ENCODE results near the gene TCHP.

Gene TCHP

DNA sequence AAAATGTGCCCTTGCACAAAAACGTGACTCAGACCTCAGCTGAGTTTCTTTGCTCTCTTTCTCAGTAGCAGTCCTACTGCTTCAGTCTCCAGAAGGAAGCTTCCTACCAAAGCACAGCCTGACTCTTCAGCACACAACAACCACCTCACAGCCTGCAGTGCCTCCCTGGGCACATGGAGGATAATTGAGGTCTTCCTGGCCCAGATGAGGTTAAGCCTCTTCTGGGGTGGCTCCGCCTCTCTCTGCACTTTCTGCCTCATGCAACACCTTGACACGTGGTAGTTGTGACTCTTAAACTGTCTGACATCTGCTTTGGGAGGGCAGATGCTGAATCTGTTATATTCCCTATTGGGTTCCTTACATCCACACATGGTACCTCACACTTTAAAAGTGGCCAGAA, 62.3 kb downstream of the TCHP start:
- DNase-seq (ENCODE audit: low spot score), result no peak

DNA sequence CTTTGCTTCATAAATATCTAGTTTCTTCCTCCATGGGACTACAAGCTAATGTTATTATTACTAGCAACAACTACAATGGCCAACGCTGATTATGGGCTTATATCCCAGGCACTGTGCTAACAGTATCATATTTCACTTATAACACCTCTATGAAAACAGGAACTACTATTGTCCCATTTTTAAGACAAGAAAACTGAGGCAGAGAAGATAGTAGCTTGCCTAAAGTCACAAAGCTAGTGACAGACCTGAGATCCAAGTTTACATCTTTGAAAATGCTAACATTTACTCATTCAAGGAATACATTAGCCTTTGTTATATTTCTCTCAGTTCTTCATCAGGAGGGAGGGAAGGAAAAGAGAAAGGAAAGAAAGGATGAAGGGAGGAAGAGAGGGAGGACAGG, 63.3 kb downstream of the TCHP start:
- no peak for DNase-seq (ENCODE audit: low spot score)

DNA sequence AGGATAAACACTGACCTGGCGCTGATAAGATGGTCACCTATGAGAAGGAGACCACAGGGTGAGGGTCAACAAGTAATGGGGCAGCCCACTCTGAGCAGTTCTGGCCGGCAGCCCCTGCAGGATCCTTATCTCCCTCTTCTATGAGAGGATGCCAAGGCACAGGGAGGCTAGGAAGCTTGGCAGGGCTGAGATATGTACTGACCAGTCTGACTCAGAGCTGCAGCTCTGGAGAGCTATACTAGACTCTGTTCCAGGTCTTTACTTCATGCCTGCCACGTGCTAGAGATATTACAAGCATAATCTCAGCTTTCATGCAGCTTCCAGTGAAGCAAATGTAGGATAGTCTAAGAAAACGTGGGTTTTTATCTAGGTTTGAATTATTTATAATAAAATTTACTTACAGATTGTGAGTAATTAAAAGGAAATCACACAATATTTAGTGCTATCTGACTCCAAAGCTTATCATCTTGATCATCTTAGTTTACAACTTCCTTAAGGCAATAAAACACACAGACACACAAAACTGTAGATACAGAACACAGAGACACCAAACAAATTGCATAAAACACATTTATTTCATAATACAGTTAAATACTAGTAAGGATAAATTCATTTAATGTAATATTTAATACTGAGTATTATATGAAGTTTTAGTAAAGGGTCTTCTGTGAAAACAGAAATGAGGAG, 63.8 kb downstream of the TCHP start:
- DNase-seq (ENCODE audit: low spot score), result no peak

DNA sequence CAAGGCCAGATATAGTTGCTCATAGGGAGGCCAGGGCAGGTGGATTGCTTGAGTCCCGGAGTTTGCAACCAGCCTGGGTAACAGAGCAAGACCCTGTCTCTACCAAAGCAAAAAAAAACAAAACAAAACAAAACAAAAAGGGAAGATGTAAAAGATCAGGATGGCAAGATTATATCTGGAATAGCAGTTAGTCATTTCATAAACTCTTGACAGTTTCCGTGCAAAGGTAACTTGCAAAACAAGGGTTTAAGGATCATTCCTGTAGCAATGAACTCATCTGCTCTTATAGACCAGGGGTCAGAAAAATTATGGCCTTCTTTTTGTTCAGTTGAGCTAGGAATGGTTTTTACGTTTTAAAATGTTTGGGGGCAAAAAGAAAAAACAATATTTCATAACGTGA, 66.5 kb downstream of the TCHP start:
- no peak for DNase-seq (ENCODE audit: low spot score)

DNA sequence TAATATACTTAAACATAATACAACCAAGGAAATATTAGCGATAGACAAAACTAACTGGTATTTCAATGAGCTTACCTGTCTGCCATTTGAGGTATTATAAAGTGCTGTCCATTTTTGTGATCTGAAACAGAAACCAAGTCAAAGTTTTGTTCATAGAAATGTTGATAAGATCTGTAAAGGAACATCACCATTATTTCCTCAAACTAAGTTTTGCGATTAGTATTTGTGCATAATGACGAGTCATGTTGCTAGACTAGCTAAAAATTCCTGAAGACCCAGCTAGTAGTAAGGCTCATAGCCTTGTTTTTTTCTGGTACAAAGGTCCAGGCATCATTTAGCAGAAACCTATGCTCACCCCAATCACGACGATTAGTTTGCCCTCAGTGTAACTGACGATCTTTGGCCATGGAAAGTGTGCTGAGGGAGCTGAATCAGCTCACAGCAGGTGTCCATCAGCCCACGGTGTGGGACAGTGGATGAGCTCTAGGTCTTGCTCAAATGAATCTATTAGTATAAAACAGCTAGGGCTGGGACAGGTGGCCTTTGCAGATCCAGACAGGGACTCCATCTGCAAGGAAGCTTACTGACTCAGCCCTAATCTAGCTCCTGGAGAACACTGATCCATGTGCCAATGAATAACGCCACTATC, 67.4 kb downstream of the TCHP start:
- DNase-seq (ENCODE audit: low spot score), result no peak
